ENCODE data around the gene TRAPPC4.

- TF ChIP-seq POLR2AphosphoS5 (IDR thresholded peaks at IDR 0.05; ENCODE audit: low read depth) (no peak), GABPA (IDR thresholded peaks at IDR 0.05; ENCODE audit: low read depth) (no peak)
These were observed 16.2 kb downstream of the TRAPPC4 start for GRCh38 chr11:119034813-119035212.

Data from HL-60 (cell line).